PC-9 (cell line): ENCODE data around the gene PAQR4.

Experiments
- CTCF ChIP-seq: fragments of 200-600 bp; sonication (generic); conservative IDR thresholded peaks from 2 replicates; pipeline ENCODE4 v1.6.1; 2017; ENCODE audit warnings: mixed run types, antibody characterized with exemption, mild to moderate bottlenecking, moderate library complexity
- EZH2 ChIP-seq: fragments of 200-600 bp; sonication (generic); IDR thresholded peaks from 2 replicates; pipeline ENCODE4 v1.8.0; 2017; ENCODE audit warnings: antibody characterized with exemption, low read depth

GRCh38 chr16:2985462-2985861 lies 16.3 kb downstream of the PAQR4 start:
- TF ChIP-seq CTCF (no peak), EZH2 (no peak)
